Skin of body (tissue), 2 donors: Measurements from ENCODE around the gene GLYR1. TPM values are rescaled to one million over a fixed set of nuclear protein-coding genes. Genes with fewer than 3 reads are reported as not detected.

Experiments used
- DNase-seq: peaks from one replicate; lab custom pipeline; 2025; lab: John Stamatoyannopoulos, UW
- total RNA-seq: library from RNA; depleted of rRNA; stranded (reverse); fragments of >200 nt; gene quantifications from one replicate; pipeline ENCODE4 v1.2.3, GENCODE V29; 2014

The GLYR1 gene
- total RNA-seq, 1 donor from 2014 or later, result 35.1 TPM

DNA sequence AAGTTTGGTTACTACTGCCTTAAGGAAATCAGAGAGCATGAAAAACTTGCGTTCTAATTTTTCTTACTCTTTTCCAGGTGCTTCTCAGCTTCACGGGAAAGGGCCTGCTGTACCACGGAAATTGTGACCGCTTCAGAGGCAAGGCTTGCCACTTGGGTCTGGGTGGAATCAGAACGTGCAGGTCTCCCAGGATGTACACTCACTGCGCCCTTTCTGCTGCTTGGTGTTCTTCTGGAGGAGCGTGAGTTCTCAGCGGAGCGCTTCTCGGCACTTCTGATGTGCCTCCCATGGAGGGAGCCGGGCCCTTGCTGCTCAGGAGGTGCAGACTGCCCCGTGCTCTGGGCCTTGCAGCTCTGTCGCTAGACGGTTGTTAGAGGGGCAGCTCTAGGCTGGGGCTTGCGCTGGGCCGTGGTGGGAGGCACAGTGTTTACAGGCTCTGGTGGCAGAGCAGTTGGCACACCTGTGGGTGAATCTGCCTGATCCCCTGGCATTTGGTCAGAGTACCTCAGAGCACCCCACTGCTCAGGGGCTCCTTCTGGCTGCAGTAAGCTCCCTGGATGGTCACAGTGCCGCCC lies 33.0 kb upstream of the GLYR1 start:
- DNase-seq, result no peak

DNA sequence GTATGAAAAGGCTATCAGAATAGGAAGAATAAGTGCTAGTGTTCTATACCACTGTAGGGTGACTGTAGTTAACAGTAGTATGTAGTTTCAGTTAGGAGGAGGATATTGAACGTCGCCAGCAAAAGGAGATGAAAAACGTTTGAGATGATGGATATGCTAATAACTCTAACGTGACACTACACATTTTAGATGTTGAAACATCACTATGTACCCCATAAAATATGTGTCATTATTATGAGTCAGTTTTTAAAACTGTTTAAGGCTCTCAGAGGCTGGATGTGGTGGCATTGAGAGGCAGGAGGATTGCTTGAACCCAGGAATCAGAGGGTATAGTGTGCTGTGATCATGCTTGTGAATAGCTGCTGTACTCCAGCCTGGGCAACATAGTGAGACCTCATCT lies 32.0 kb upstream of the GLYR1 start:
- no peak for DNase-seq

DNA sequence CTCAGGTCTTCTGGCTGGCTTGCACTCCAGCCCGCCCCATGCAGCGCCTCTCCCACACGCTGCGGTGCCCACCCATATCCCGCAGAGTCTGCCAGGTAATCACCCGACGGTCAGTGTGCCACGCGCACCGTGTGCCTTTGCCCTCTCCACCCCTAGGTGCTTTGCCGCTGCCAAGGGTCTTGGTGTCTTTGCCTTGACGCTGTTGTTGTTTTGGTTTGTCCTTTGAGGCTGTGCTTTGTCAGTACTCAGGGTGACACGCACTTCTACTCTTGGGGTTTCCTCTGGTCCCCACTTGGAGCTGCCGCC lies 30.2 kb upstream of the GLYR1 start:
- no peak for DNase-seq

DNA sequence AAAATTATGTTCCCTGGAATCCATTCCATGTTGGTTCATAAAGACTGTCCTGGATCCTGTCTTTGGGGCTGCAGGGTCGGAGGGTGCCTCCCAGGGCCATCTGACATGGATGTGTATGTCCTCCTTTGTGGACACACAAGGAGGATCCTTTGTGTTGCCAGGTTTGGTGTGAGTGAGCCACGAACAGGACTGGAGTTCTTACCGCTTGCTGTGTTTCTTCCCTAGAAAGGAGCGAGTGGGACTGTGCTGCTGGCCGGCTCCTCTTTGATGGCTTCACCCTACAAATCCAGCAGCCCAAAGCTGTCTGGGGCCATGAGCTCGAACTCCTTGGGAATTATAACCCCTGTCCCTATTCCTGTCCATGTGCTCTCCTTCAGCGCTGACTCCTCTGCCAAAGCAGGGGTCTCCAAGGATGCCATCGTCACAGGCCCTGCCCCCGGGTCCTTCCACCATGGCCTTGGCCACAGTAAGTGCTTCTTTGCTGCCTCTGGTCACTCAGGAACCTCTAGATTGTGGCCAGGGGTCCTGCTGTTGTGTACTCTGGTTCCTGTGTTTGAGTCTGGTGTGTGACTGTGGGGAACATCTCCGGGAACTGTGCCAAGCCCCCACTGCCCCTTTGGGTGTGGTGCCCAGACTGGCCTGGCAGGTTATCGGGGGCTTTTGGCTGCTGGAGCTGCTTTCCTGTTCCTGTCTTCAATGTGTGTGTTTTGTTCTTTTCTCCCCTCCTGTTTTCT lies 29.7 kb upstream of the GLYR1 start:
- no peak for DNase-seq

DNA sequence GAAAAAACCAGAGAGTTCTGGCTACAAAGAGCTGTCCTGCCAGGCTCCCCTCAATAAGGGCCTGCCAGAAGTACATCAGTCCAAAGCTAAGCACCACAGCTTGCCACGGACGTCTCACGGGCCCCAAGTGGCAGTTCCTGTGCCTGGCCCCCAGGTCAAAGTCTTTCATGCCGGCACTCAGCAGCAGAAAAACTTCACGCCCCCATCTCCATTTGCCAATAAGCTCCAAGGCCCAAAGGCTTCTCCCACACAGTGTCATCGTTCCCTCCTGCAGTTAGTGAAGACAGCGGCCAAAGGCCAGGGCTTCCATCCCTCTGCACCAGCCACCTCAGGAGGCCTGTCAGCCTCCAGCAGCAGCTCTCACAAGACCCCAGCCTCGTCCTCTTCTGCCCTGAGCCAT lies 27.6 kb upstream of the GLYR1 start:
- DNase-seq, result no peak

DNA sequence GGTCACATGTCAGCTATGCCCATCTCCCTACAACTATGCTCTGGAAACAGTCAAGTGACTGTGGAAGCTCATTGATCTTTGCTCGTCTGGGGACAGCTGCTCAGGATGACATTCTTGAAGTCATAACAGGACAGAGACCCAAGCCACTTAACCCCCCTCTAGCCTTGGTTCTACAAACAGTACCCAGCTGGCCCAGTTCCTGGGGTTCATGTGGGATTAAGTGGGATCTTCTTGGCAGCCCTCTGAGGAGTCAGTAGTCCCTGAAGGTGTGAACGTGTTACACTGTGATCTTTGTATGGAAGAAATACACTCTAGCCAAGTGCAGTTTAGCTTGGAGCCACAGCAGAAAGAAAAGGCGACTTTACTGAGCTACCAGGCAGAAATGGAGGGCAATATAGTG lies 26.0 kb upstream of the GLYR1 start:
- DNase-seq, result no peak

DNA sequence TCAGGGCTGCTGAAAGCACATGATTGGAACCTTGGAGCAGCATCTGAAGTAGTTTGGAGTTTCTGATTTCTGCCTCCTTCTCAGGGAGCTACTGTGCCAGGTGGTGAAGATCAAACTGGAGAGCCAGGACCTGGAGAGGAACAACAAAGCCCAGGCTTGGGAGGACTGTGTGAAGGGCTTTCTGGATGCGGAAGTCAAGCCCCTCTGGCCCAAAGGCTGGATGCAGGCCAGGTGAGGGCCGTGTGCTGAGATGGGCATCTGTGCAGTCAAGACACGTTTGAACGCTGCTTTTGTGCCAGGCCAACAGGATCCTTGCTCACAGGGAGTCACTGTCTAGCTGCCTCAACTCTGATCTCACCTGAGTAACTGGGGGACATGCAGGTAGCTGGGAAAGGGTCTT lies 24.0 kb upstream of the GLYR1 start:
- DNase-seq, result no peak

DNA sequence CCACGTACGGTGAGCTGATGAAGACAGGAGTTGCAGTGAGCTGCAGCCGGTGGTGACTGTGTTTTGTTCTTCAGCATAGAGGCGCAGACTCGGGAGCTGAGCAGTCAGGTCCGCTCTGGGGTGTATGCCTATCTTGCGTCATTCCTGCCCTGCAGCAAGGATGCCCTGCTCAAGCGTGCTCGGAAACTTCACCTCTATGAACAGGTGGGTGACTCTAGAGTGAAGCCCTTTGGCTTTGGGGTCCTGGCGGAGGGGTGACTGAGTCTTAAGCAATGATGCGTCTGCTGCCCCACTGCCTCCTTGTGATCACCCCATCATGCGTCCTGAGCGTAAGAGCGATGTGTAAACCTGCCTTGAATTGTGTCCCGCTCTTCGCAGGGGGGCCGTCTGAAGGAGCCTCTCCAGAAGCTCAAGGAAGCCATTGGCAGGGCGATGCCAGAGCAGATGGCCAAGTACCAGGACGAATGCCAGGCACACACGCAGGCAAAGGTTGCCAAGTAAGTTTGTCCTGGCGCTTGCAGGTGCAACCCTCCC lies 23.1 kb upstream of the GLYR1 start:
- DNase-seq, result no peak

DNA sequence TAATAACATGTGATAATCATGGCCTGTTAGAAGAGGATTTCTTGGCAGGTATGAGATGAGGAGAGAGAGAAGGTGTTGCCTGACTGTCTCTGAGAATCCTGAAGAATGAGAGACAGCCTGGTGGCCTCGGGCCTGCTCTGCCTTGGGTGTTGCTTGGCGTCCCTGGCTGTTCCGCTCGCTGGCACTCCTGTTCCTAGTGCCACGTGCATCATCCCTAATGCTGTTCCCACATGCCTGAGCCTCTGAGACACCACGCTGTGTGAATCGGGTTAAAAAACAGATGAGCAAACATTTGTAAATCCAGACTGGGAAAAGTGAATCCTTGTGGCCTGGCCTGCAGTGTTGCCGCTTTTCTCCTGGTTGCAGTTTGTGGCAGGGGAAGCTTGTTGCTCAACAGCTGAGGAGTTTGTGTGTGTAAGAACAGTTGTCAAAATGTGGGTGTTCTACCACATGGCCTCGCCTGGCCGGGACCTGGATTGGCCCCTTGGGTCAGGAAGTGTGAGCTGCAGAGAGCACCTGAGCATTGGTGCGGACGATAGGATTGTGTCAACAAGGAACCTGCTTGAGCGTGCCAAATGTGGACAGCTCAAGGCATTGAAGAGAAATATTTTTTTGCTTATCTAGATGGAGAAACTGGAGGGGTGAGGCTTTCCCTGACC lies 22.2 kb upstream of the GLYR1 start:
- DNase-seq, result no peak

DNA sequence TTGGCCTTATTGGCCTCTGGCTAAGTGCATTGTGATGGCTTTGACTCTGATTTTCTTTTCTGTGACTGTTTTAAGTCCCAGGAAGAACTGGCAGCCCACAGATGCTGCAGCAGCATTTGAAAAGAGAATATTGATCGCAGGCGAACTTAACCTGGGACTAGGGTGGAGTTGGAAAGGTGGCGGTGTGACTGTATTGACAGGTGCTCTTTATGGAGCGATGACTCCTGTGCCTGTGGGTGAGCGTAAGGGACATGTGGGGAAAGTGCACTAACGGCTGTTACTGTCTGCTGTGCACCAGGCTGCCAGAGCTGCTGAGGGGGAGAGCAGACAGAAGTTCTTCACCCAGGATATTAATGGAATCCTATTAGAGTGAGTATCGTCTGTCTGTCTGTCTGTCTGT lies 21.4 kb upstream of the GLYR1 start:
- DNase-seq, result no peak

DNA sequence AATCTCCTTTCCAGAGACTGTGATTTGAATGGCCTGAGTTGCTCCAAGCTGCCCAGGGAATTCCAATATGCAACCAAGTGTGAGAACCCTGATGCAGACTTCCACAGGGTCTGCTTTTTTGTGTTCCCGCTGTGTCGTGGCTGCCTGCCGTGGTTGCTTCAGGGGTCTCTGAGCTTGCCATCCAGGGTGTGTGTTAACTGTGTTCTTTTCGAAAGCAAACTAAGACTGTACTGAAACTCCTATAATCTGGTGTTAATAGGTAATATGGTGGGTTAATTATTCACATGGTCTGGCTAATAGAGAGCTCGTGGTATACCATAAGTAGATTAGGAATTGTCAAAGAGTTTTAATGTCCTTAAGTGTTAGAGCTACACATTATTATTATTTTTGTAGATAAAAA lies 20.9 kb upstream of the GLYR1 start:
- no peak for DNase-seq

DNA sequence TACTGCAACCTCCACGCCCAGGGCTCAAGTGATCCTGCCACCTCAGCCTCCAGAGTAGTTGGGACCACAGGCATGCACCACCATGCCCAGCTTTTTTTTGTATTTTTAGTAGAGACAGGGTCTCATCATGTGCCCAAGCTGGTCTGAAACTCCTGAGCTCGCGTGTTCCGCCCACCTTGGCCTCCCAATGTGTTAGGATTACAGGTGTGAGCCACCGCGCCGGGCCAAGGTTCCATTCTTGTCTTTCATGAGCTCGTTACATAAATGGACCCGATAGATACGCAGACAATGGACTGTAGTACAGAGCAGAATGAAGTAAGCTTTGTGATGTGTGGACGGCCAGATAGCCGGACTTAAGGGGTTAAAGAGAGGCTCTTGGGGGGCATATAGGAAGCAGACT lies 19.5 kb upstream of the GLYR1 start:
- DNase-seq, result no peak

DNA sequence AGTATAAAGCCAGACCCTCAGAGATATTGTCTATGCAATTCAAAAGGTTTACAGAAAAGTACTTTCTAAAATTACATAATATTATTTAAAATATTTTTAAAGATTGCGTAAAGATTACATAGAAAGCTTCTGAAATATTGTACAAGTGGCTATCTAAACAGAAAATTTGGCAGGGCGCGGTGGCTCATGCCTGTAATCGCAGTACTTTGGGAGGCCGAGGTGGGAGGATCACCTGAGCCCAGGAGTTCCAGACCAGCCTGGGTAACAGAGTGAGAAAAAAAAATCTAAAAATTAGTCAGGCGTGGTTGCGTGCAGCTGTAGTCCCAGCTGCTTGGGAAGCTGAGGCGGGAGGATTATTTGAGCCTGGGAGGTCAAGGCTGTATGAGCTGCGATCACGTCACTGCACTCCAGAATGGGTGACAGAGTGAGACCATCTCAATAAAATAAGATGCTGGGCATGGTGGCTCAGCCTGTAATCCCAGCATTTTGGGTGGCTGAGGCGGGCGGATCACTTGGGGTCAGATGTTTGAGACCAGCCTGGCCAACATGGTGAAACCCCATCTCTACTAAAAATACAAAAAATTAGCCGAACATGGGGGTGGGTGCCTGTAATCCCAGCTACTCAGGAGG lies 18.3 kb upstream of the GLYR1 start:
- no peak for DNase-seq

DNA sequence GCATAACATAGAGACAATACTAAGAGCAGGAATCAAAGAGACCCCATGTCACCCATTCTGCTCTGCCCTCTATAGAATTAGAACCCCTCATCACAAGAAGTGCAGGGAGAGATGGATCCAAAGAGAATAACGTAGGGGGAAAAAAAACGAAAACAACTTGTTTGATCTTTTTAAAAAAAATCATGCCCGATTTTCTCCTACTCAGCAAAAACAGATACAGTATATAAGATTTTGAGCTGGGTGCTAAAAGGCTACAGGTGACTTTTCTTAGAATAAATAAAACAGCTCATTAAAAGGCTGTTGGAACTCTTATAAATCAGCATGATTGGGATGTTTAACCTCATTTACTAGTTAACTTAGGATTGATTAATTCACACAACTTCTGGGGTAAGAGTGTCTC lies 17.6 kb upstream of the GLYR1 start:
- no peak for DNase-seq

DNA sequence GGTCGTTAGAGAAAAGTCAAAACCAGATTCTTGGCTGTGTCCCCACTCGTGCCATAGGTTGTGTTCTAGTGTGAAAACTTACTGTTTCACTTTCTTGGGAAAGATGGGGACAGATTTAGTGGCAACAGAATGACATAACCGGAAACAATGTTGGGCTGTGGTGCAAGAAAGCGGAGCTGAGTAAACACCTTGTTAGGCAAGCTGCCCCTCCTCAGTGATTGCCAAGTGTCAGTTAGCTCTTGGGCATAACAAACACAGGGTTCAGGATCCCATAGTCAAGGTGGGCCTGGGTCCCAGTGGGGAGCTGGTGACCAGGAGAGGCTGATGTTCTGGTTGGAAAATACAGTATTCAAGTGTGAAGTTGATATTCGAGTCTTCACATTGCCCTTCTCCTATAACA lies 15.6 kb upstream of the GLYR1 start:
- DNase-seq, result no peak

DNA sequence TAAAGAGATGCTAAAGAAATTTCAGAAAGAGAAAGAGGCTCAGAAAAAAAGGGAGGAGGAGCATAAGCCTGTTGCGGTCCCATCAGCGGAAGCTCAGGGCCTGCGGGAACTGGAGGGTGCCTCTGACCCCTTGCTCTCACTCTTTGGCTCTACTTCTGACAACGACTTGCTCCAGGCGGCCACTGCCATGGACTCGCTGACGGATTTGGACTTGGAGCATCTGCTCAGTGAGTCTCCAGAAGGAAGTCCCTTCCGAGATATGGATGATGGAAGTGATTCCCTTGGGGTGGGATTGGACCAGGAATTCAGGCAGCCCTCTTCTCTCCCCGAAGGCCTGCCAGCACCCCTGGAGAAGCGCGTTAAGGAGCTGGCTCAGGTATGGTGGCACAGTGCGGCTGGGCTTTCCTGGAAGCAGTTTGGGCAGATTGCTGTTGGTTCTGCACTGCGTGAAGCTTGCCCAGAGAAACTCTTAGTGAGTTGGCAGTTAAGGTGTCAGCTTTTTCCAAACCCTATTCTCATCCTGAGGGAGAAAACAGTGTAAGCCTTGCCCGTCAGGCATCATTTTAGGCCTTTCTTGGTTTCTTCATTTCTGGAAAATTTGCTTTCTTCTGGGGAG lies 13.7 kb upstream of the GLYR1 start:
- no peak for DNase-seq

DNA sequence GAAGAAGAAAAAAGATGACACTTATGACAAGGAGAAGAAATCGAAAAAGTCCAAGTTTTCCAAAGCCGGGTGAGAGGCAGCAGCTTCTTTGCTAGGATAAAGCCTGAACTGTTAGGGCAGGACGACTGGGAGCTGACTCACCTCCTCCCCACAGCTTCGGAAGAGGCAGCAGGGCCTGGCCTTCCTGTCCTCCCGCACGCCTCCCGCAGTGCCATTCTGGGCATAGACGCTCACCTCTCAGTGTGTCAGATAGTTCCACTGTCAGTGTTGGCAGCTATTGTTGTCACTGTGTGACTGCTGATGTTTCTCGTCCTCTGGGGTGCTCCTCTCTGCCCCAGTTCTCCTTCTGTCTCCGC lies 12.8 kb upstream of the GLYR1 start:
- no peak for DNase-seq

DNA sequence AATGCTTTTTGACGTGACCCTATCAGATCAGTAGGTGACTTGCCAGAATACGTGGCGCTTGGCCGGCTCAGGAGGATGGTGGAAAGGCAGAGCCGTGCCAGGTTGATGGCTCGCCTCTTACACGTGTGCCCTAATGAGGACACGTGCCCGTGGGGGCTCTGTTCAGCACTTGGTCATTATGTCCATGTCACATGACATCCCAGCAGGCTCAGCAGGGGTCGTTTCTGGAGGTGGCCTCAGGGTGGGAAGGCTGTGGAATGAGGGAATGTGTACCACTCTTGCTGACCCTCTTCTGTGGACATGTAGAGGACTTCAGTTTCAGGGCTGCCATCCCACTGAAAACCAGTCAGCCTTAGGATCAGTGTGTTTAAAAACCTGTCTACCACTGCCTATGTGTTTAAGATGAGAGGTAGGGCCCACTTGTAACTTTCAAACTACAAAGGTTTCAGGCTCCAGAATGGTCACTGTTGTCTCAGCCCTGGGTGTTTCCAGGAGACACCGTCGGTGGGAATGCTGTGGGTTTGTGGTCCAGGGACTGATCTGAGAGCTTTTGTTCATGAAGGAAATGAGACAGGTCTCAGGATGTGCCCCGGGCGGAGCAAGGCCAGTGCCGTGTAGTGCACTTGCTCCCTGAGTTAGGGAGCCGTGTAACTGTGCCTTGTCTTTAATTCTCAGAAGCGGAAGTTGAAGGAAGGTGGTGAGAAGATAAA lies 12.3 kb upstream of the GLYR1 start:
- no peak for DNase-seq

DNA sequence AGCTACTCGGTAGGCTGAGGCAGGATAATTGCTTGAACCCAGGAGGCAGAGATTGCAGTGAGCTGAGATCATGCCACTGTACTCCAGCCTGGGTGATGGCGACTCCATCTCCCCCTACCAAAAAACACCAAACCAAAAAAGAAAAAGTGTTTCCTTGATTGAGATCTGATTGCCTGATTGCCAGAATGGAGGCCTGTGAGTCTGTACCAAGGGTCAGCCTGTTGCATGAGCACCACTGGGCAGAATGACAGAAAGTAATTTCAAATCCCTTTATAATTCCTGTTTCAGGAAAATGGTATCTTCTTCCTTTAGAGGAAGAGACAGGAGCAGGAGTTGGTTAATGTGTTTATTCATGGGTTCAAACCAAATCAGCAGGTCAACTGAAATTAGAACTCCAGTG lies 8.7 kb upstream of the GLYR1 start:
- no peak for DNase-seq

DNA sequence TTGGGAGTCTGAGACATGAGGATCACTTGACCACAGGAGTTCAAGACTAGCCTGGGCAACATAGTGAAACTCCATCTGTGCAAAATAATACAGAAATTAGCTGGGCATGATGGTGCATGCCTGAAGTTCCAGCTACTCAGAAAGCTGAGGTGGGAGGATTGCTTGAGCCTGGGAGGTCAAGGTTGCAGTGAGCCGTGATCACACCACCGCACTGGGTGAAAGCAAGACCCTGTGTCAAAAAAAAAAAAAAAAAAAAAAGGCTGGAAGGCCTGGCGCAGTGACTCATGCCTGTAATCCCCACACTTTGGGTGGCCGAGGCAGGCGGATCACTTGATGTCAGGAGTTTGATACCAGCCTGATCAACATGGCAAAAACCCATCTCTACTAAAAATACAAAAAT lies 8.3 kb upstream of the GLYR1 start:
- no peak for DNase-seq

DNA sequence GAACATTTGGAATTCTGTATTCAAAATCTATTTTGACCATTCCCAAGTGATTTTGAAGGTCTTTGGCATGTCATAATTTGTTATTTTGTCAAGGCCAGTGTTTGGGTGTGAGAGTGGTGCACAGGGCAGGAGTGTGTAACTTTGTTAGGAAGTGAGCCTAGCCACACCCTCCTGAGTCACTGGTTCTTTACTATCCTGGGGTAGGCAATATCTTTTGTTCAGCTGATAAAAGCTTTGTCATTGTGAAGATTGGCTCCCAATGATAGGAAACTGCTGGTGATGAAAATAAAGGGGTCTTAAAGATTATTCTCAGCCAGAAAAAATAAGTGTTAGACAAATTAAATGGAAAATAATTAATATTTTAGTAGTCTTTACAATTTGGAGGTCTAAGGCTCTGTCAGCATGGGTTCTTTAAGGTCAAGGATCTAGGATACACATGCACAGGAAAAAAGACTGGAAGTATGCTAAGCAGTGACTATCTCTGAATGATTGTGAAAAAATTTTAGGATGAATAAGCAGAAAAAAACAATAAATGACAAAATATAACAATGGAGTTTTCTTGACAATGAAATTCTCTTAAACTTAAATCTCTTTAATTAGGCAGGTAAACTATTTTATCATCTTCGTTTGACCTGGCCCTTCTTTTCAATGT lies 5.3 kb upstream of the GLYR1 start:
- no peak for DNase-seq
